IPS-18c (cell line): ENCODE results near the gene RPL15.

Experiments
- H3K4me3 ChIP-seq: 2 replicates; pipeline ENCODE4 v1.7.0; 2013; ENCODE audit warnings: low read depth, mild to moderate bottlenecking, low read length, moderate library complexity; ENCODE audit not compliant: insufficient read depth
- H3K9me3 ChIP-seq: one replicate; pipeline ENCODE4 v1.6.1; 2013; ENCODE audit warnings: mild to moderate bottlenecking, low read length, moderate library complexity; ENCODE audit not compliant: control insufficient read depth, insufficient read depth

The RPL15 gene

GRCh38 chr3:23969393-23969792 is 52.5 kb downstream of the RPL15 start:
- Histone ChIP-seq H3K9me3 (no peaks in the 10 kb centered on the region), H3K4me3 (no peak overlapping the region)
